Hematopoietic multipotent progenitor cell treated with erythropoietin and hydrocortisone succinate and interleukin-3 and kit ligand, for 4 days (in vitro differentiated cells): ENCODE measurements around the gene ASB18.
"Not testable (repeated sequence)": the region's sequence is repeated elsewhere in the genome, so short reads cannot be mapped to it uniquely, and the experiment has no call there.

Experiments
- DNase-seq: peaks from one replicate; pipeline ENCODE4 v3.0.0-alpha.2; 2015

The ASB18 gene

GRCh38 chr2:236284208-236284607 lies 20.0 kb upstream of the ASB18 start:
- no peak for DNase-seq

GRCh38 chr2:236282406-236282805 lies 18.2 kb upstream of the ASB18 start:
- no peak for DNase-seq

- no peak for DNase-seq
Observed at GRCh38 chr2:236281423-236281822, 17.2 kb upstream of the ASB18 start.

- DNase-seq = no peak
Observed at GRCh38 chr2:236273126-236273525, 8.9 kb upstream of the ASB18 start.

GRCh38 chr2:236271851-236272250 lies 7.6 kb upstream of the ASB18 start:
- no peak for DNase-seq

- not testable (repeated sequence) for DNase-seq
Observed at GRCh38 chr2:236269876-236270275, 5.7 kb upstream of the ASB18 start.

- no peak for DNase-seq
Observed at GRCh38 chr2:236265675-236266074, 1.5 kb upstream of the ASB18 start.

- DNase-seq = no peak
Observed at GRCh38 chr2:236262238-236262637, 2.0 kb downstream of the ASB18 start.

GRCh38 chr2:236261452-236261851 lies 2.8 kb downstream of the ASB18 start:
- DNase-seq = no peak

GRCh38 chr2:236259371-236259770 lies 4.8 kb downstream of the ASB18 start:
- no peak for DNase-seq

- DNase-seq = no peak
Observed at GRCh38 chr2:236257575-236257974, 6.6 kb downstream of the ASB18 start.

- no peak for DNase-seq
Observed at GRCh38 chr2:236257136-236257535, 7.1 kb downstream of the ASB18 start.

- no peak for DNase-seq
Observed at GRCh38 chr2:236256366-236256985, 7.7 kb downstream of the ASB18 start.

GRCh38 chr2:236254674-236255073 lies 9.5 kb downstream of the ASB18 start:
- DNase-seq = no peak

GRCh38 chr2:236254001-236254400 lies 10.2 kb downstream of the ASB18 start:
- no peak for DNase-seq

GRCh38 chr2:236252602-236253001 lies 11.6 kb downstream of the ASB18 start:
- no peak for DNase-seq

GRCh38 chr2:236250909-236251579 lies 13.2 kb downstream of the ASB18 start:
- no peak for DNase-seq

GRCh38 chr2:236250286-236250685 lies 13.9 kb downstream of the ASB18 start:
- no peak for DNase-seq

- no peak for DNase-seq
Observed at GRCh38 chr2:236249066-236249465, 15.1 kb downstream of the ASB18 start.

- no peak for DNase-seq
Observed at GRCh38 chr2:236246711-236247246, 17.4 kb downstream of the ASB18 start.

GRCh38 chr2:236244256-236244655 lies 19.9 kb downstream of the ASB18 start:
- no peak for DNase-seq

- DNase-seq = no peak
Observed at GRCh38 chr2:236242057-236242495, 22.1 kb downstream of the ASB18 start.

- DNase-seq = no peak
Observed at GRCh38 chr2:236241181-236242056, 22.8 kb downstream of the ASB18 start.
